ENCODE results near the gene ALKBH6. TPM values are rescaled to one million over a fixed set of nuclear protein-coding genes. Genes with fewer than 3 reads are reported as not detected.

Gene ALKBH6
- total and polyA plus RNA-seq, 2 of the 8 experiments (the other 6 are each of a cell fraction or from before 2014, with no cell fraction given) = 19.2 to 33.3 TPM

GRCh38 chr19:35963514-35963913 lies 50.5 kb downstream of the ALKBH6 start:
- H4K20me1 ChIP-seq (replicated peaks in 1 of 2; ENCODE audit: control insufficient read depth in 1 of 2, insufficient read depth in 2 of 2, low read length in 2 of 2) = peaks cover 0 to 9% of the 10 kb centered on the region in 2 experiments
- no peak overlapping the region for H2BK20ac ChIP-seq (ENCODE audit: low read length)
- no peak overlapping the region for H2BK15ac ChIP-seq (ENCODE audit: low read length)
- no peak overlapping the region for H2BK12ac ChIP-seq (ENCODE audit: low read depth, low read length)
- no peak overlapping the region for H3K27ac ChIP-seq (ENCODE audit: low read depth, low read length)
- no peak overlapping the region for H4K91ac ChIP-seq (replicated peaks; ENCODE audit: insufficient read length, low read length)
- H3K23me2 ChIP-seq (ENCODE audit: low read depth, low read length) = peaks cover 3% of the 10 kb centered on the region; the same call in 1 of the 2 replicates
- no peak for TF ChIP-seq BCL11A (IDR thresholded peaks at IDR 0.05; ENCODE audit: low read depth in 2 of 2, low read length in 2 of 2)
- no peak for TF ChIP-seq SP2 (IDR thresholded peaks at IDR 0.05; ENCODE audit: low read length)
- TF ChIP-seq PHF8 (conservative IDR thresholded peaks at IDR 0.05; ENCODE audit: low read depth, low read length) = no peak
- no peak for TF ChIP-seq CREB1 (IDR thresholded peaks at IDR 0.05)
- no peak for TF ChIP-seq YY1 (IDR thresholded peaks at IDR 0.05; ENCODE audit: low read depth, low read length)
- TF ChIP-seq MAX (IDR thresholded peaks at IDR 0.05) = peak; percentile 71
- no peak for TF ChIP-seq KDM4A (IDR thresholded peaks at IDR 0.05; ENCODE audit: low read depth, low read length, severe bottlenecking)
- TF ChIP-seq SRF (IDR thresholded peaks at IDR 0.05; ENCODE audit: low read depth, low read length) = no peak
- no peak for TF ChIP-seq CTCF (IDR thresholded peaks at IDR 0.05; ENCODE audit: control extremely low read depth in 1 of 3, insufficient read depth in 1 of 3, low read depth in 1 of 3, low read length in 3 of 3)
- peak; percentile 87 to 92; a peak in 3 of 4 replicates for TF ChIP-seq SIN3A (conservative IDR thresholded peaks at IDR 0.05 in 1 of 2, IDR thresholded peaks at IDR 0.05 in 1 of 2; ENCODE audit: low read depth in 1 of 2, low read length in 2 of 2)
- H3K79me2 ChIP-seq (ENCODE audit: control insufficient read depth in 1 of 2, insufficient read depth in 2 of 2, low read length in 2 of 2) = no peaks in the 10 kb centered on the region
- peaks cover 13 to 27% (median 23%) of the 10 kb centered on the region in 4 experiments for H3K27me3 ChIP-seq (replicated peaks in 1 of 4; ENCODE audit: control insufficient read depth in 3 of 4, extremely low read depth in 1 of 4, insufficient read depth in 3 of 4, low read length in 3 of 4)
- no peak overlapping the region for H2AK5ac ChIP-seq (ENCODE audit: low read depth, low read length)
- H3K56ac ChIP-seq (replicated peaks; ENCODE audit: insufficient read length, low read depth, low read length) = no peak overlapping the region
- H2BK120ac ChIP-seq (replicated peaks; ENCODE audit: low read depth, low read length) = no peak overlapping the region
- no peaks in the 10 kb centered on the region for H3K9me3 ChIP-seq (ENCODE audit: insufficient read depth in 2 of 2, low read depth in 1 of 2, low read length in 1 of 2)
- H3K4me3 ChIP-seq (ENCODE audit: extremely low read depth in 1 of 4, insufficient read depth in 2 of 4, low read depth in 3 of 4, low read length in 4 of 4) = no peak overlapping the region
- CTCF ChIA-PET (ENCODE audit: partially characterized antibody) = interaction anchor here (0.7 to 6.6 kb wide), 3 partner anchors 10 to 21 kb away, joined by 3 to 47 read pairs (median 3); no protein-coding TSS in a partner anchor
- DNase-seq (ENCODE audit: low read depth in 1 of 2, low spot score in 2 of 2) (peak in 1 of 2 experiments; percentile 88), FAIRE-seq (peak; percentile 85)
- no peaks in the 10 kb centered on the region for H3K79me1 ChIP-seq (ENCODE audit: low read depth, low read length)
- H2BK5ac ChIP-seq (ENCODE audit: low read depth, low read length) = no peak overlapping the region
- 18% methylated on average over 9 of the region's 9 CpGs; no CpG with 5 or more reads in 1 of the 2 experiments for WGBS, 2 experiments (ENCODE audit: extremely low coverage in 1 of 2, insufficient coverage in 1 of 2, insufficient read length in 1 of 2, insufficient replicate concordance in 2 of 2, low coverage in 1 of 2, low lambda C conversion rate in 2 of 2, missing lambda C conversion rate in 1 of 2)
- no peak overlapping the region for H3K14ac ChIP-seq (ENCODE audit: insufficient read length)
- H3K36me3 ChIP-seq (ENCODE audit: control insufficient read depth in 2 of 4, insufficient read depth in 4 of 4, low read length in 3 of 4) = no peaks in the 10 kb centered on the region
- no peak overlapping the region for H3K18ac ChIP-seq (ENCODE audit: extremely low read depth, low read length)
- no peak overlapping the region for H3K9ac ChIP-seq (replicated peaks in 1 of 4; ENCODE audit: extremely low read depth in 1 of 4, low read depth in 3 of 4, low read length in 3 of 4)
- peaks cover 0 to 7% (median 3%) of the 10 kb centered on the region in 4 experiments; a peak in 4 of 7 replicates for H3K4me1 ChIP-seq (replicated peaks in 1 of 4; ENCODE audit: control insufficient read depth in 3 of 4, insufficient read depth in 4 of 4, low read length in 3 of 4)
- POLR2A ChIA-PET (ENCODE audit: partially characterized antibody) = interaction anchor here (0.7 to 1.0 kb wide), 3 partner anchors 13 to 28 kb away, joined by 3 to 4 read pairs (median 3); no protein-coding TSS in a partner anchor
- H3K4ac ChIP-seq (replicated peaks; ENCODE audit: insufficient read length, low read depth, low read length) = no peak overlapping the region
- H4K8ac ChIP-seq (ENCODE audit: extremely low read depth, insufficient read depth, low read length) = no peak overlapping the region
- no peak overlapping the region for H4K5ac ChIP-seq (ENCODE audit: insufficient read length, low read depth, low read length)
- H2AFZ ChIP-seq (ENCODE audit: low read length) = no peak overlapping the region
- H3K23ac ChIP-seq (ENCODE audit: insufficient read length) = no peak overlapping the region
- no peak overlapping the region for H3K4me2 ChIP-seq (ENCODE audit: insufficient read depth in 1 of 2, low read depth in 2 of 2, low read length in 2 of 2)
